ENCODE measurements around the gene CCDC63. TPM values are rescaled to one million over a fixed set of nuclear protein-coding genes. Genes with fewer than 3 reads are reported as not detected.

The CCDC63 gene
- total and polyA plus RNA-seq, 3 donors from 2014 or later = 9.0 to 42.4 (median 12.4) TPM

DNA sequence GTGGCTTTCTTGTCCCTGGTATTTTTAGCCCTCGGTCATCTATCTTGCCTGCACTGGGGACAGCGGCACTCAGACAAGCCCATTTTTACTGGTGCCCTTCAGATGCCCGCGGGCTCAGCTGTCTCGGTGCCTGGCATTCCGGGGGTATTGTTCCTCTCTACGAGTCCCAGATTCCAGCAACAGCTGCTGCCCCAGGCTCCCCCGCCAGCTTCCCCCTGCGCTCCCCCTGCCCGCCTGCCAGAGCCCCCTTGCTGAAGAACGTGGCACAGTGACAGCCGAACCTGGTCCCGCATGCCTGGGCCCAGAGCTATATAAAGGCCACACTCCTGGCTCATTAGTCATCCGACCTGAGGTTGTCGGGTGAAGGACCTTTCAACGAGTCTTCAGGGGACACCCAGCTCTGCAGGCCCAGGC is 84.5 kb downstream of the CCDC63 start:
- intact Hi-C loops (cut with DNase I; ENCODE audit: low total_unique reads) = loop anchor here (10.0 kb wide), 1 partner anchor 373 kb away; no protein-coding TSS in a partner anchor
- no peak for DNase-seq
- H3K4me3 ChIP-seq = no peak overlapping the region
- H3K27me3 ChIP-seq = no peaks in the 10 kb centered on the region
- 57 to 70% methylated on average over 14 to 16 of the region's 16 CpGs for WGBS, 2 donors
- H3K27ac ChIP-seq = no peak overlapping the region
- H3K4me1 ChIP-seq = no peaks in the 10 kb centered on the region
- H3K9me3 ChIP-seq = no peaks in the 10 kb centered on the region
- no peaks in the 10 kb centered on the region for H3K36me3 ChIP-seq (ENCODE audit: low read depth, missing control alignments)
- TF ChIP-seq, protein P1, sequence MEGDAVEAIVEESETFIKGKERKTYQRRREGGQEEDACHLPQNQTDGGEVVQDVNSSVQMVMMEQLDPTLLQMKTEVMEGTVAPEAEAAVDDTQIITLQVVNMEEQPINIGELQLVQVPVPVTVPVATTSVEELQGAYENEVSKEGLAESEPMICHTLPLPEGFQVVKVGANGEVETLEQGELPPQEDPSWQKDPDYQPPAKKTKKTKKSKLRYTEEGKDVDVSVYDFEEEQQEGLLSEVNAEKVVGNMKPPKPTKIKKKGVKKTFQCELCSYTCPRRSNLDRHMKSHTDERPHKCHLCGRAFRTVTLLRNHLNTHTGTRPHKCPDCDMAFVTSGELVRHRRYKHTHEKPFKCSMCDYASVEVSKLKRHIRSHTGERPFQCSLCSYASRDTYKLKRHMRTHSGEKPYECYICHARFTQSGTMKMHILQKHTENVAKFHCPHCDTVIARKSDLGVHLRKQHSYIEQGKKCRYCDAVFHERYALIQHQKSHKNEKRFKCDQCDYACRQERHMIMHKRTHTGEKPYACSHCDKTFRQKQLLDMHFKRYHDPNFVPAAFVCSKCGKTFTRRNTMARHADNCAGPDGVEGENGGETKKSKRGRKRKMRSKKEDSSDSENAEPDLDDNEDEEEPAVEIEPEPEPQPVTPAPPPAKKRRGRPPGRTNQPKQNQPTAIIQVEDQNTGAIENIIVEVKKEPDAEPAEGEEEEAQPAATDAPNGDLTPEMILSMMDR (IDR thresholded peaks at IDR 0.05) = no peak
- no peak for TF ChIP-seq POLR2A (IDR thresholded peaks at IDR 0.05)

DNA sequence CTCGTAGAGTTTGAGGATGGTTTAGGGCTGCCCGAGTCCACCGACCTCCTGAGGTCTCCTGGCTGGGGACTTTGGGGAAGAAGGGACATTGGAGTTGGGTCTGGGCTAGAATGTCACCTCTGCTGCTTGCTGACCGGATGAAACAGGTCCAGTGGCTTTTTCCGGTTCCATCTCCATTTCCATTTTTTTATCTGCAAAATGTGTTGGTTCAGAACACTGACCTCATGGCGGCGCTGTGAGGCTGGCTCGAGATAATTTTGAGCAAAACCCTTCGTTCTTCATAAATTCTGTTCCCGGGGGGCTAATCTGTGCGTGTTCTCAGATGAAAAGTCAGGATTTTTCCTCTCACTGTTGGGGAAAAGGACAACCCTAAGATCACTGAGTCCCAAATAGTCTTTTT is 85.3 kb downstream of the CCDC63 start:
- intact Hi-C loops (cut with DNase I; ENCODE audit: low total_unique reads) = loop anchor here (10.0 kb wide), 1 partner anchor 373 kb away; no protein-coding TSS in a partner anchor
- WGBS, 2 donors = 38 to 45% methylated on average over 11 of the region's 11 CpGs
- no peak overlapping the region for H3K4me3 ChIP-seq
- no peaks in the 10 kb centered on the region for H3K9me3 ChIP-seq
- H3K27ac ChIP-seq = no peak overlapping the region
- no peaks in the 10 kb centered on the region for H3K27me3 ChIP-seq
- TF ChIP-seq, protein P1 (IDR thresholded peaks at IDR 0.05) = peak in 1 of 3 experiments; percentile 14
- TF ChIP-seq POLR2A (IDR thresholded peaks at IDR 0.05) = no peak
- DNase-seq = peak; percentile 21
- no peaks in the 10 kb centered on the region for H3K36me3 ChIP-seq (ENCODE audit: low read depth, missing control alignments)
- no peaks in the 10 kb centered on the region for H3K4me1 ChIP-seq

GRCh38 chr12:110933326-110933974 is 86.7 kb downstream of the CCDC63 start:
- Histone ChIP-seq H3K4me1 (no peaks in the 10 kb centered on the region), H3K27ac (no peak overlapping the region), H3K9me3 (no peaks in the 10 kb centered on the region), H3K36me3 (ENCODE audit: low read depth, missing control alignments) (no peaks in the 10 kb centered on the region), H3K27me3 (no peaks in the 10 kb centered on the region), H3K4me3 (no peak overlapping the region)
- TF ChIP-seq, protein P1 (IDR thresholded peaks at IDR 0.05) = no peak
- TF ChIP-seq POLR2A (IDR thresholded peaks at IDR 0.05) = no peak
- intact Hi-C loops (cut with DNase I; ENCODE audit: low total_unique reads) = loop anchor here (10.0 kb wide), 1 partner anchor 371 kb away; no protein-coding TSS in a partner anchor
- DNase-seq = no peak
- 92 to 97% methylated on average over 16 of the region's 16 CpGs for WGBS, 2 donors

- no peaks in the 10 kb centered on the region for H3K9me3 ChIP-seq
- 81 to 82% methylated on average over 3 of the region's 3 CpGs for WGBS, 2 donors
- no peak for TF ChIP-seq POLR2A (IDR thresholded peaks at IDR 0.05)
- TF ChIP-seq, protein P1 (IDR thresholded peaks at IDR 0.05) = no peak
- intact Hi-C loops (cut with DNase I; ENCODE audit: low total_unique reads) = loop anchor here (10.0 kb wide), 1 partner anchor 371 kb away; no protein-coding TSS in a partner anchor
- H3K4me3 ChIP-seq = no peak overlapping the region
- H3K27ac ChIP-seq = no peak overlapping the region
- no peaks in the 10 kb centered on the region for H3K27me3 ChIP-seq
- no peaks in the 10 kb centered on the region for H3K4me1 ChIP-seq
- H3K36me3 ChIP-seq (ENCODE audit: low read depth, missing control alignments) = no peaks in the 10 kb centered on the region
- DNase-seq = no peak
Observed at GRCh38 chr12:110934093-110934852, 87.5 kb downstream of the CCDC63 start.
